ENCODE results near the gene CDK15. TPM values are rescaled to one million over a fixed set of nuclear protein-coding genes. Genes with fewer than 3 reads are reported as not detected.

Gene CDK15
- polyA plus RNA-seq, 1 experiment, result 18.6 TPM

GRCh38 chr2:201866643-201867473 is 60.5 kb downstream of the CDK15 start:
- H3K27me3 ChIP-seq (ENCODE audit: control insufficient read depth, insufficient read depth, low read length), result no peaks in the 10 kb centered on the region
- TF ChIP-seq CTCF (IDR thresholded peaks at IDR 0.05; ENCODE audit: low read depth, low read length), result no peak
- no peaks in the 10 kb centered on the region for H3K9me3 ChIP-seq (ENCODE audit: control insufficient read depth, insufficient read depth, low read length)
- no peak overlapping the region for H3K4me3 ChIP-seq (ENCODE audit: low read depth, low read length)
- CTCF ChIA-PET, result interaction anchor here (0.6 to 1.1 kb wide), 2 partner anchors 71 to 277 kb away, joined by 3 read pairs; no protein-coding TSS in a partner anchor
- POLR2A ChIA-PET, result interaction anchor here (0.7 to 1.4 kb wide), 3 partner anchors 13 to 42 kb away, joined by 3 to 5 read pairs (median 3); no protein-coding TSS in a partner anchor
- no peak overlapping the region for H3K27ac ChIP-seq (ENCODE audit: low read depth, low read length)
- DNase-seq (ENCODE audit: low read depth, low spot score), result no peak

GRCh38 chr2:201871471-201871870 is 65.1 kb downstream of the CDK15 start:
- no peak for TF ChIP-seq CTCF (IDR thresholded peaks at IDR 0.05; ENCODE audit: low read depth, low read length)

GRCh38 chr2:201872591-201872990 is 66.3 kb downstream of the CDK15 start:
- ChIA-PET POLR2A (no interaction called here), CTCF (interaction anchor here (0.6 to 1.0 kb wide), 2 partner anchors 12 to 669 kb away, joined by 3 to 4 read pairs; no protein-coding TSS in a partner anchor)
- TF ChIP-seq CTCF (IDR thresholded peaks at IDR 0.05; ENCODE audit: low read depth, low read length), result no peak

More at GRCh38 chr2:201871471-201871870, 65.1 kb downstream of the CDK15 start:
- ChIA-PET POLR2A (no interaction called here), CTCF (interaction anchor here (2.4 kb wide), 1 partner anchor 11 kb away, joined by 8 read pairs; no protein-coding TSS in a partner anchor)
- Histone ChIP-seq H3K27ac (ENCODE audit: low read depth, low read length) (no peak overlapping the region), H3K9me3 (ENCODE audit: control insufficient read depth, insufficient read depth, low read length) (no peaks in the 10 kb centered on the region), H3K4me3 (ENCODE audit: low read depth, low read length) (no peak overlapping the region), H3K27me3 (ENCODE audit: control insufficient read depth, insufficient read depth, low read length) (no peaks in the 10 kb centered on the region)
- DNase-seq (ENCODE audit: low read depth, low spot score), result no peak

GRCh38 chr2:201879996-201880395 is 73.7 kb downstream of the CDK15 start:
- CTCF ChIA-PET, result interaction anchor here (0.5 to 3.5 kb wide), 3 partner anchors 20 to 90 kb away, joined by 4 to 24 read pairs (median 7); no protein-coding TSS in a partner anchor
- H3K27ac ChIP-seq (ENCODE audit: low read depth, low read length), result no peak overlapping the region
- DNase-seq (ENCODE audit: low read depth, low spot score), result no peak
- no peaks in the 10 kb centered on the region for H3K9me3 ChIP-seq (ENCODE audit: control insufficient read depth, insufficient read depth, low read length)
- POLR2A ChIA-PET, result interaction anchor here (1.2 kb wide), 1 partner anchor 14 kb away, joined by 3 read pairs; no protein-coding TSS in a partner anchor
- TF ChIP-seq CTCF (IDR thresholded peaks at IDR 0.05; ENCODE audit: low read depth, low read length), result no peak
- H3K27me3 ChIP-seq (ENCODE audit: control insufficient read depth, insufficient read depth, low read length), result no peaks in the 10 kb centered on the region
- H3K4me3 ChIP-seq (ENCODE audit: low read depth, low read length), result no peak overlapping the region

More at GRCh38 chr2:201872591-201872990, 66.3 kb downstream of the CDK15 start:
- no peak for DNase-seq (ENCODE audit: low read depth, low spot score)
- H3K27me3 ChIP-seq (ENCODE audit: control insufficient read depth, insufficient read depth, low read length), result no peaks in the 10 kb centered on the region
- no peaks in the 10 kb centered on the region for H3K9me3 ChIP-seq (ENCODE audit: control insufficient read depth, insufficient read depth, low read length)
- no peak overlapping the region for H3K4me3 ChIP-seq (ENCODE audit: low read depth, low read length)
- no peak overlapping the region for H3K27ac ChIP-seq (ENCODE audit: low read depth, low read length)

- DNase-seq (ENCODE audit: low read depth, low spot score), result no peak
- ChIA-PET CTCF (interaction anchor here (0.6 to 3.5 kb wide), 3 partner anchors 20 to 489 kb away, joined by 3 to 24 read pairs (median 4); no protein-coding TSS in a partner anchor), POLR2A (interaction anchor here (0.5 to 1.4 kb wide), 3 partner anchors 14 to 50 kb away, joined by 3 to 5 read pairs (median 3); no protein-coding TSS in a partner anchor)
Observed at GRCh38 chr2:201880579-201880978, 74.2 kb downstream of the CDK15 start.

More at GRCh38 chr2:201880579-201880978, 74.2 kb downstream of the CDK15 start:
- peak overlapping the region; percentile 74 for H3K27ac ChIP-seq (ENCODE audit: low read depth, low read length)
- H3K27me3 ChIP-seq (ENCODE audit: control insufficient read depth, insufficient read depth, low read length), result no peaks in the 10 kb centered on the region
- no peaks in the 10 kb centered on the region for H3K9me3 ChIP-seq (ENCODE audit: control insufficient read depth, insufficient read depth, low read length)
- no peak for TF ChIP-seq CTCF (IDR thresholded peaks at IDR 0.05; ENCODE audit: low read depth, low read length)
- H3K4me3 ChIP-seq (ENCODE audit: low read depth, low read length), result no peak overlapping the region
